Measurements from ENCODE around the gene B3GALT5.

DNA sequence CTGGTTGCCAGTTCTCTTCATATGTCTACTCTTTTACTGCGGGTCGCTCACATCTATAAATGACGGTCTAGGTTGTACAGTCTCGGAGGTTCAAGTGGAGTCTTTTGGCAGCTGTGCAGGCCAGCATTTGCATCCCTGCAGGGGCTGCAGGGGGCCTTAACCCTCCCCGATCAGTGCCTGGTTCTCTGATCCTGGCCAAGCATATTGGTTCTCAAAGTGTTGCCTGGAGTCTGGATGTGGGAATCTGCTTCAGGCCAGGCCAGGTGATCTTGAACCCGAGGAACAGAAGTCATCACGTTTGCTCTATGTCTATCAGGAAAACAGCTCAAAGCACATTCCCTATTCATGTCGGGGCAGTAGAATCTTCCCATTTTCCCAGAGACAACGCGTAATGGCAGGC, 21.8 kb downstream of the B3GALT5 start:
- TF ChIP-seq TAF1 (IDR thresholded peaks at IDR 0.05; ENCODE audit: borderline replicate concordance, insufficient read depth, low read length), result no peak
- TF ChIP-seq POLR2AphosphoS5 (IDR thresholded peaks at IDR 0.05; ENCODE audit: low read depth, low read length), result no peak
- TF ChIP-seq, protein P1, sequence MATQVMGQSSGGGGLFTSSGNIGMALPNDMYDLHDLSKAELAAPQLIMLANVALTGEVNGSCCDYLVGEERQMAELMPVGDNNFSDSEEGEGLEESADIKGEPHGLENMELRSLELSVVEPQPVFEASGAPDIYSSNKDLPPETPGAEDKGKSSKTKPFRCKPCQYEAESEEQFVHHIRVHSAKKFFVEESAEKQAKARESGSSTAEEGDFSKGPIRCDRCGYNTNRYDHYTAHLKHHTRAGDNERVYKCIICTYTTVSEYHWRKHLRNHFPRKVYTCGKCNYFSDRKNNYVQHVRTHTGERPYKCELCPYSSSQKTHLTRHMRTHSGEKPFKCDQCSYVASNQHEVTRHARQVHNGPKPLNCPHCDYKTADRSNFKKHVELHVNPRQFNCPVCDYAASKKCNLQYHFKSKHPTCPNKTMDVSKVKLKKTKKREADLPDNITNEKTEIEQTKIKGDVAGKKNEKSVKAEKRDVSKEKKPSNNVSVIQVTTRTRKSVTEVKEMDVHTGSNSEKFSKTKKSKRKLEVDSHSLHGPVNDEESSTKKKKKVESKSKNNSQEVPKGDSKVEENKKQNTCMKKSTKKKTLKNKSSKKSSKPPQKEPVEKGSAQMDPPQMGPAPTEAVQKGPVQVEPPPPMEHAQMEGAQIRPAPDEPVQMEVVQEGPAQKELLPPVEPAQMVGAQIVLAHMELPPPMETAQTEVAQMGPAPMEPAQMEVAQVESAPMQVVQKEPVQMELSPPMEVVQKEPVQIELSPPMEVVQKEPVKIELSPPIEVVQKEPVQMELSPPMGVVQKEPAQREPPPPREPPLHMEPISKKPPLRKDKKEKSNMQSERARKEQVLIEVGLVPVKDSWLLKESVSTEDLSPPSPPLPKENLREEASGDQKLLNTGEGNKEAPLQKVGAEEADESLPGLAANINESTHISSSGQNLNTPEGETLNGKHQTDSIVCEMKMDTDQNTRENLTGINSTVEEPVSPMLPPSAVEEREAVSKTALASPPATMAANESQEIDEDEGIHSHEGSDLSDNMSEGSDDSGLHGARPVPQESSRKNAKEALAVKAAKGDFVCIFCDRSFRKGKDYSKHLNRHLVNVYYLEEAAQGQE (IDR thresholded peaks at IDR 0.05; ENCODE audit: insufficient read depth in 1 of 2, low read depth in 2 of 2, low read length in 2 of 2), result no peak
- no peak for TF ChIP-seq SIN3A (IDR thresholded peaks at IDR 0.05; ENCODE audit: borderline replicate concordance, insufficient read depth, low read length)
